Activated CD4-positive, alpha-beta T cell treated with anti-CD3 and anti-CD28 coated beads, Interleukin-2, amount 10 ng/mL, durations not matched to agents 24 days and 14 days (primary cell): ENCODE results near the gene TMEM245. TPM values are rescaled to one million over a fixed set of nuclear protein-coding genes. Genes with fewer than 3 reads are reported as not detected.

Source experiments
- DNase-seq: peaks from one replicate; pipeline ENCODE4 v3.0.0; 2022
- H3K27ac Mint-ChIP-seq: one replicate; pipeline ENCODE4 v1.8.0; 2022; ENCODE audit warnings: mild to moderate bottlenecking, mixed read lengths
- H3K27me3 Mint-ChIP-seq: one replicate; pipeline ENCODE4 v1.8.0; 2022; ENCODE audit warnings: mixed read lengths
- H3K36me3 Mint-ChIP-seq: one replicate; pipeline ENCODE4 v1.8.0; 2022; ENCODE audit warnings: low read depth, mild to moderate bottlenecking, mixed read lengths
- H3K4me1 Mint-ChIP-seq: one replicate; pipeline ENCODE4 v1.8.0; 2021; ENCODE audit warnings: mixed read lengths
- H3K4me3 Mint-ChIP-seq: one replicate; pipeline ENCODE4 v1.8.0; 2022; ENCODE audit warnings: mild to moderate bottlenecking, moderate library complexity, mixed read lengths
- H3K9me3 Mint-ChIP-seq: one replicate; pipeline ENCODE4 v1.8.0; 2021; ENCODE audit warnings: mixed read lengths
- intact Hi-C: fragments of 100-400 bp; cut with micrococcal nuclease; formaldehyde crosslinking; loops from one replicate; pipeline ENCODE4 v1.15.1; 2023
- total RNA-seq: library from RNA; stranded (reverse); gene quantifications from 2 replicates; pipeline ENCODE4 v1.2.3, GENCODE V29; 2022

TMEM245 gene
- total RNA-seq, 1 donor from 2014 or later: 26.7 TPM

DNA sequence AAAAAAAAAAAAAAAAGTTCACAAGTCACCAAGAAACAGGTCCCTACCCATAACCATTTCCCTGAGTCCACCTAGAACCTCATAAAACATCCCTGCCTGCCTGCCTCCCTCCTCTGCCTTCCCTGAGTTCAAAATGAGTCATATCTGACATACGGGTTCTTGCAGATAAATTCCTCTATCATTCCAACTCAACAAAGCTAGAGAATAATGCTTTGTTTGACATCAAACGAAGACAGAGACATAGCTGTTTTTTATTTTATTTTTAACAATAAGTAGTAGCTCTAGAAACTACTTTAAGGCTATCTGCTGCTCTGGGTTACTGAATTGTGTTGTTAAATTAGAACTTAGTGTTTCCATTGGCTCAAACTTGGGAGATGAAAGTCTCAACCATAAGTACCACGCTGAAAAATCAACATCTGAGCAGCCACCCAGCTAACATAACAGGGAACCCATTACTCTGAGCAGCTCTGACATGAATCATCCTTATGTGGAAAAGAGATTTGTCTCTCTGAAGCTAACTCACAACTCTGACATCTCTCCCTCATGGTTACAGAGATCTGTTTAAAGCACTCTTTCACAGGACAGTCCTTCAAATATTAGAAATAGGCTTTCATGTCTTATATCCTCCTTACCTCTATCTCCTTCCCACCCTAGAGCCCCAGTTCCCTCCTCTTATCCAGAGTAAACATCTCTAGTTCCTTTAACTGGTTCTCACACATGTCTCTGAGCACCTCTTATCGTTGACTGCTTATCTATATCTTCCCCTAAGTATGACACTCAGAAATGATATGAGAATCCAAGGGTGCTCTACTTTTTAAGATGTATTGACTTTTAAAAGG lies 12.1 kb downstream of the TMEM245 start:
- intact Hi-C loops: loop anchor here (10.0 kb wide), 1 partner anchor 1047 kb away; no protein-coding TSS in a partner anchor
- peaks cover 45% of the 10 kb centered on the region for H3K4me1 Mint-ChIP-seq
- H3K27ac Mint-ChIP-seq: peak overlapping the region; percentile 88
- H3K27me3 Mint-ChIP-seq: no peaks in the 10 kb centered on the region
- H3K9me3 Mint-ChIP-seq: peaks cover 10% of the 10 kb centered on the region
- no peak for DNase-seq
- H3K36me3 Mint-ChIP-seq: peaks cover 39% of the 10 kb centered on the region
- H3K4me3 Mint-ChIP-seq: peak overlapping the region; percentile 14

DNA sequence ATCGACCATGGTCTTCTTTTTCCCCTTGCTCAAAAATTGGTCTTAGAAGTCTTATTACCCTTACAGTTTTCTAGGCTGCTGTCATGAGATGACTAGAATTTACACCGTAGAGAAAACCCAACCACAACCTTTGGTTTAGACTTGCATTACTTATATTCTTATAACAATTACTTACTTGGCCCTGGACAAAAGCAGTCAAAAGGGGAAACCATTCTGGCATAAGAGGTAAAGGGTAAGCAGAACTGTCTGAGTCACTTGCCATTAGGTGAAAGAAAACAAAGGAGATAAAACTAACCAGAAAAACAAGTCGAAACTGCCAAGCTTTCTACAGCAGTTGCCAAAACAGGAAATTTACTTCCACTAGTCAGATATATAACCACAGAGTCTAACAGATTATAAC lies 17.9 kb downstream of the TMEM245 start:
- Mint-ChIP-seq H3K36me3 (peaks cover 58% of the 10 kb centered on the region), H3K27me3 (no peaks in the 10 kb centered on the region), H3K4me1 (peaks cover 53% of the 10 kb centered on the region), H3K4me3 (peak overlapping the region; percentile 69), H3K9me3 (peaks cover 13% of the 10 kb centered on the region), H3K27ac (peak overlapping the region; percentile 89)
- DNase-seq: peak; percentile 75
- intact Hi-C loops: loop anchor here (1.0 to 10.0 kb wide), 10 partner anchors 8 to 1053 kb away; partner anchors contain the start of genes ABITRAM and ELP1

- peaks cover 54% of the 10 kb centered on the region for H3K4me1 Mint-ChIP-seq
- DNase-seq: peak; percentile 63
- H3K27me3 Mint-ChIP-seq: no peaks in the 10 kb centered on the region
- H3K27ac Mint-ChIP-seq: peak overlapping the region; percentile 89
- intact Hi-C loops: loop anchor here (1.0 to 10.0 kb wide), 10 partner anchors 9 to 1054 kb away; partner anchors contain the start of genes ABITRAM and ELP1
- peaks cover 59% of the 10 kb centered on the region for H3K36me3 Mint-ChIP-seq
- H3K4me3 Mint-ChIP-seq: peak overlapping the region; percentile 69
- peaks cover 13% of the 10 kb centered on the region for H3K9me3 Mint-ChIP-seq
These were observed 18.5 kb downstream of the TMEM245 start for GRCh38 chr9:109101202-109101595.

DNA sequence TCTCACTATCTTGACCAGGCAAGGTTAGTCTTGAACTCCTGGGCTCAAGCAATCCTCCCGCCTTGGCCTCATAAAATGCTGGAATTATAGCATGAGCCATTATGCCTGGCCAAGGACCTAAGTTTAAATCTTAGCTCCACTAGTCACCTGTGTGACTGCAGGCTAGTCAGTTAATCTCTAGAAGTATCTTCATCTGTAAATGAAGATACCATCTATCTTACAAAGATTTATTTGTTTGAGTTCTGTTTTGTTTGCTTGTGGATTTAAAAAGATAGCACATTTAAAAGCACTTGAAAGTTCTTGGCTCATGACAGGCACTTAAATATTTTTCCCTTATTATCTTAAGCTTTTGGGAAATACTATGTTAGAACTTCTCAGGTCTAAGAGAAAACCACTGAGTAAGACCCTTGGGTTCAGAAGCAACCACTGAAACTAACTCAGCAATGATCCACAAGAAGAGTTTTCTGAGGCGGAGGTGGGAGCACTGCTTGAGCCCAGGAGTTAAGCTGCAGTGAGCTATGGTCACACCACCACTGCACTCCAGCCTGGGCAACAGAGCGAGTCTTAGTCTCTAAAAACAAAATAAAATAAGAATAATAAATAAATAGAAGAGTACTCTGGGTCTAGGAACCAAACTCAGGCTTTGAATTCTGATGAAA lies 19.1 kb downstream of the TMEM245 start:
- intact Hi-C loops: loop anchor here (1.0 to 10.0 kb wide), 10 partner anchors 8 to 1054 kb away; partner anchors contain the start of genes ABITRAM and ELP1
- peaks cover 13% of the 10 kb centered on the region for H3K9me3 Mint-ChIP-seq

GRCh38 chr9:109098960-109099308 lies 20.8 kb downstream of the TMEM245 start:
- Mint-ChIP-seq H3K27me3 (no peaks in the 10 kb centered on the region), H3K36me3 (peaks cover 61% of the 10 kb centered on the region), H3K4me1 (peaks cover 67% of the 10 kb centered on the region), H3K9me3 (peaks cover 13% of the 10 kb centered on the region), H3K4me3 (peak overlapping the region; percentile 73), H3K27ac (peak overlapping the region; percentile 85)
- no peak for DNase-seq
- intact Hi-C loops: no loop called here

More for the DNA sequence above, 19.1 kb downstream of the TMEM245 start:
- Mint-ChIP-seq H3K4me1 (peaks cover 58% of the 10 kb centered on the region), H3K27ac (peak overlapping the region; percentile 89), H3K36me3 (peaks cover 61% of the 10 kb centered on the region), H3K27me3 (no peaks in the 10 kb centered on the region), H3K4me3 (peak overlapping the region; percentile 69)
- DNase-seq: peak; percentile 56

- Mint-ChIP-seq H3K36me3 (peaks cover 61% of the 10 kb centered on the region), H3K4me3 (peak overlapping the region; percentile 73), H3K27ac (peak overlapping the region; percentile 85), H3K4me1 (peaks cover 68% of the 10 kb centered on the region), H3K27me3 (no peaks in the 10 kb centered on the region), H3K9me3 (peaks cover 10% of the 10 kb centered on the region)
- intact Hi-C loops: no loop called here
- DNase-seq: no peak
These were observed 21.4 kb downstream of the TMEM245 start for GRCh38 chr9:109098171-109098959.

GRCh38 chr9:109097146-109097545 lies 22.6 kb downstream of the TMEM245 start:
- peaks cover 69% of the 10 kb centered on the region for H3K4me1 Mint-ChIP-seq
- intact Hi-C loops: no loop called here
- no peaks in the 10 kb centered on the region for H3K27me3 Mint-ChIP-seq
- DNase-seq: peak; percentile 55
- H3K36me3 Mint-ChIP-seq: peaks cover 63% of the 10 kb centered on the region
- H3K4me3 Mint-ChIP-seq: peak overlapping the region; percentile 34
- H3K9me3 Mint-ChIP-seq: peaks cover 3% of the 10 kb centered on the region
- peak overlapping the region; percentile 77 for H3K27ac Mint-ChIP-seq

- Mint-ChIP-seq H3K36me3 (peaks cover 73% of the 10 kb centered on the region), H3K9me3 (peaks cover 3% of the 10 kb centered on the region), H3K4me3 (no peak overlapping the region), H3K4me1 (peaks cover 62% of the 10 kb centered on the region), H3K27ac (no peak overlapping the region), H3K27me3 (no peaks in the 10 kb centered on the region)
- intact Hi-C loops: no loop called here
- peak; percentile 31 for DNase-seq
These were observed 24.4 kb downstream of the TMEM245 start for GRCh38 chr9:109095321-109095720.

DNA sequence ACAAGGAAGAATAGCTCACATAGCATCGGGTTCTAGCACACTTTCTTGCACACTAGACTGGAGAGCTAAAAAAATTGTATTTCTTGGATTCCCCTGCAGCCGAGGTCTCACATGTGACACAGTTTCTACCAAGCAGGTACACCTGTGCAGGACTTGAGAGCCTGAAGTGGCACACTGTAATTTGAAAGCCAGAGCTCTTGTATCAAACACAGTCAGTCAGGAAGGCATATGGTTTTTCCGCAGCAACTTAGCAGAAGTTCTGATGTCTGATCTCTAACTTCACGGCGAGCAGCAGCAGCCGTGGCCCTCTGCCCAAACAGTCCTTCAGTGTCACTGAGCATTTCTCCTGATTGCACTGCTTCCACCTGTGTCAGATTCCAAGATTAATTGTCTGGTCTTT lies 25.5 kb downstream of the TMEM245 start:
- DNase-seq: peak; percentile 43
- Mint-ChIP-seq H3K27ac (no peak overlapping the region), H3K27me3 (no peaks in the 10 kb centered on the region), H3K36me3 (peaks cover 68% of the 10 kb centered on the region), H3K4me1 (peaks cover 57% of the 10 kb centered on the region), H3K9me3 (peaks cover 3% of the 10 kb centered on the region), H3K4me3 (no peak overlapping the region)
- intact Hi-C loops: no loop called here

DNA sequence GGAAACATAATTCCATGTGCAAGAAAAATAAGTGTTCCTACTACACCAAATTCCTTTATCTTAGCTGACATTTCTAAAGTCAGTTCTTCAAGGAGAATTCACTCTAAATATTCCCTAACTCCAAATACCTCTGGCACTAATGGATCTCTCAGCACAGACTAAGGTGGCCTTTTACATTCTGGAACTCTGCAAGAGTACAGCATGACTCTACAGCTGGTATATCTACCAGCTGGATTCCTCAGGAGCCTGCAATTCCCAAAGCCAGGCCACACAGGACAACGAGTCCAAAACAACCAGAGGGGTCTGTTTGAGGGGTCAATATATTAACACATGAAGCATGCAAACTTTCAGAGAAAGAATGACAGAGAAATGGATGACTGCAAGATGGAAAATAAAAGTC lies 27.2 kb downstream of the TMEM245 start:
- H3K27ac Mint-ChIP-seq: peak overlapping the region; percentile 48
- peaks cover 73% of the 10 kb centered on the region for H3K36me3 Mint-ChIP-seq
- intact Hi-C loops: loop anchor here (1.0 to 2.0 kb wide), 2 partner anchors 9 to 18 kb away; no protein-coding TSS in a partner anchor
- DNase-seq: peak; percentile 30
- peaks cover 44% of the 10 kb centered on the region for H3K4me1 Mint-ChIP-seq
- H3K9me3 Mint-ChIP-seq: no peaks in the 10 kb centered on the region
- H3K27me3 Mint-ChIP-seq: no peaks in the 10 kb centered on the region
- H3K4me3 Mint-ChIP-seq: no peak overlapping the region

GRCh38 chr9:109092051-109092580 lies 27.6 kb downstream of the TMEM245 start:
- peaks cover 73% of the 10 kb centered on the region for H3K36me3 Mint-ChIP-seq
- no peaks in the 10 kb centered on the region for H3K27me3 Mint-ChIP-seq
- H3K4me1 Mint-ChIP-seq: peaks cover 42% of the 10 kb centered on the region
- intact Hi-C loops: loop anchor here (1.0 to 2.0 kb wide), 2 partner anchors 9 to 19 kb away; no protein-coding TSS in a partner anchor
- peak overlapping the region; percentile 48 for H3K27ac Mint-ChIP-seq
- peak; percentile 39 for DNase-seq
- no peak overlapping the region for H3K4me3 Mint-ChIP-seq
- H3K9me3 Mint-ChIP-seq: no peaks in the 10 kb centered on the region

DNA sequence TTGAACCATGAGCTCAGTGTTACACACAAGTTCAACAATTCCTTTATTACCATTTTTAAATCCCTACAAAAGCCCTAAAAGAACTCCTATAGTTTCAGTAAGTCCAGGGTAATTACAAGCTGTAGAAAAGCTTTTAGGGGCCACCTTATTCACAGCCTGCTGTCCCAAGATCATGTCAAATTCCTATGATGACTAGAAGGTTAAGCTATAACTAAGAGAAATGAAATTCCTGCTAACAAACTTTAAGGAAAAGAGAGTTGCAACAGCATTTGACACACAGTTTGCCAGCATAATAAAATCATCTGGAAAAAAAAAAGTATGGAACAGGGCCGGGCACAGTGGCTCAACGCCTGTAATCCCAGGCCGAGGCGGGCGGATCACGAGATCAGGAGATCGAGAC lies 31.5 kb downstream of the TMEM245 start:
- Mint-ChIP-seq H3K27ac (no peak overlapping the region), H3K36me3 (peaks cover 59% of the 10 kb centered on the region)
- peak; percentile 1 for DNase-seq

GRCh38 chr9:109087795-109088194 lies 32.0 kb downstream of the TMEM245 start:
- Mint-ChIP-seq H3K9me3 (no peaks in the 10 kb centered on the region), H3K4me3 (no peak overlapping the region), H3K27ac (no peak overlapping the region), H3K36me3 (peaks cover 59% of the 10 kb centered on the region), H3K4me1 (peaks cover 18% of the 10 kb centered on the region), H3K27me3 (no peaks in the 10 kb centered on the region)
- intact Hi-C loops: no loop called here
- peak; percentile 46 for DNase-seq

More for the DNA sequence above, 31.5 kb downstream of the TMEM245 start:
- intact Hi-C loops: no loop called here
- no peaks in the 10 kb centered on the region for H3K9me3 Mint-ChIP-seq
- H3K4me3 Mint-ChIP-seq: no peak overlapping the region
- H3K4me1 Mint-ChIP-seq: peaks cover 17% of the 10 kb centered on the region
- H3K27me3 Mint-ChIP-seq: no peaks in the 10 kb centered on the region
